HG02642 (cell line): ENCODE measurements around the gene SHLD1.
"Not testable (repeated sequence)": the region's sequence is repeated elsewhere in the genome, so short reads cannot be mapped to it uniquely, and the experiment has no call there.

ENCODE experiments used
- ATAC-seq: cut with Tn5 transposase; IDR thresholded peaks from one replicate; pipeline ENCODE4 v1.9.1; 2021; ENCODE audit warnings: mild to moderate bottlenecking; ENCODE audit not compliant: unreplicated experiment, poor library complexity

Gene SHLD1

GRCh38 chr20:5735845-5736510 lies 14.2 kb upstream of the SHLD1 start:
- no peak for ATAC-seq

- ATAC-seq: no peak
Observed at GRCh38 chr20:5737619-5737953, 12.6 kb upstream of the SHLD1 start.

GRCh38 chr20:5737966-5738365 lies 12.2 kb upstream of the SHLD1 start:
- no peak for ATAC-seq

GRCh38 chr20:5740643-5741042 lies 9.6 kb upstream of the SHLD1 start:
- ATAC-seq: not testable (repeated sequence)

DNA sequence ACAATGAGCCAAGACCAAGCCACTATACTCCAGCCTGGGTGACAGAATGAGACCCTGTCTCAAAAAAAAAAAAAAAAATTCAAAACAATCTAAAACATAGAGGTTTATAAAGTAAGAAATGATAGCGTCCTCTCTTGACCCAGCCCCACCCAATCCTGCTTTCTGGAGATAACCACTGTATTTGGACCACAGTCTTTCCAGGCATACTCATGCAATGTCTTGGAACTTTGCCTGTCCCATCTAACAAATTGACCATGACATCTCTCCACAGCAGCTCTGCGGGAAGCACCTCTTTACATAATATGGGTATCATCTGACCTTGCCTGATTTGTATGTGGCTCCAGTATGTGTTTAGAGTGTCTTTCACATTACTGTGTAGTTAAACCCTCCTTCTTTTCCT lies 9.1 kb upstream of the SHLD1 start:
- ATAC-seq: no peak

DNA sequence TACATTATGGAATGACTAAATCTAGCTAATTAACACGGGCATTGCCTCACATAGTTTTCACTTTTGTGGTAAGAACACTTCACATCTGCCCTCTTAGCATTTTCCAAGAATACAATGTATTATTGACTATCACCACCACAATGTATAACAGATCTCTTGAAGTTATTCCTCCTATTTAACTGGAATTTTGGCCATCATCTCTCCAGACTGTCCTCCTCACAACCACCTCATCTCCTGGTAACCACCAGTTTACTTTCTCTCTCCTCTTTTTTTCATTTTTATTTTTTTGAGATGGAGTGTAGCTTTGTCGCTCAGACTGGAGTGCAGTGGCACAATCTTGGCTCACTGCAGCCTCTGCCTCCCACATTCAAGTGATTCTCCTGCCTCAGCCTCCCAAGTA lies 8.2 kb upstream of the SHLD1 start:
- ATAC-seq: no peak

DNA sequence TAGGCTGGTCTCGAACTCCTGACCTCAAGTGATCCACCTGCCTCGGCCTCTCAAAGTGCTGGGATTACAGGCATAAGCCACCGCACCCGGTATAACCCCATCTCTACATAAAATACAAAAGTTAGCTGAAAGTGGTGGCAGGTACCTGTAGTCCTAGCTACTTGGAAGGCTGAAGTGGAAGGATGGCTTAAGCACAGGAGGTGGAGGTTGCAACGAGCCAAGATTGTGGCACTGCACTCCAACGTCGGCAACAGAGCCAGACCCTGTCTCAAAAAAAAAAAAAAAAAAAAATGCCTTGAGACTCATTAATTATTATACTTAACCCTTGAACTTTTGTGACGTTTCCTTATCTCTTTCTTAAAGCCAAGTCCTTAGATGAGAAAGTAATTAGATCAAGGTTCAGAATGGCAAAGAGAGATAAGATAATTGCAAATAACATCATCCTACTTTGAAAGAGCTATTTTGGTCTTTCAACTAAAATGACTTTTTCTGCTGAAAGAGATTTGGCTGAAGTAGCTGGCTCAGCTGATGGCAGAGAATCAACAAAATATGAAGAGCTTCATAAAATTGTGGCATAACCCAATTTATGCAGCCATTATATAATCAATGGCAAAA lies 4.7 kb upstream of the SHLD1 start:
- no peak for ATAC-seq

DNA sequence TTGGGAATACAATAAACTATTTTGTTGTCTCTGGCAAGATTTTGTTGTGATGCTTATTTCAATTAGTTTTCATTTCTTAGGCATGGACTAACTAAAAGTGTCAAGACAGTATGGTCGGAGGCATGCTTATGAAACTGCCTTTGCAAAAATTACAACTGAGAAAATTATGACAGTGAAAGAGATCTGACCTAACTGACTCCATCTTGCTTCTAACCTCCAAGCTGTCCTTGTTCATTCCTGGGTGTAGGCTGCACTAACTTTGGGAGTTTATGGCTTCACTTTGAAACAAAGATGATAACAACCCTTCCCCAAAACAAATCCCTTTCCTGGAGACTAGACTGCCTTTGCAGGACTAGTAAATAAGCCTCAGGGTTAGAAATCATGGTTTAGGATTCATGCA lies 4.1 kb upstream of the SHLD1 start:
- no peak for ATAC-seq

- no peak for ATAC-seq
Observed at GRCh38 chr20:5748246-5748645, 2.0 kb upstream of the SHLD1 start.

DNA sequence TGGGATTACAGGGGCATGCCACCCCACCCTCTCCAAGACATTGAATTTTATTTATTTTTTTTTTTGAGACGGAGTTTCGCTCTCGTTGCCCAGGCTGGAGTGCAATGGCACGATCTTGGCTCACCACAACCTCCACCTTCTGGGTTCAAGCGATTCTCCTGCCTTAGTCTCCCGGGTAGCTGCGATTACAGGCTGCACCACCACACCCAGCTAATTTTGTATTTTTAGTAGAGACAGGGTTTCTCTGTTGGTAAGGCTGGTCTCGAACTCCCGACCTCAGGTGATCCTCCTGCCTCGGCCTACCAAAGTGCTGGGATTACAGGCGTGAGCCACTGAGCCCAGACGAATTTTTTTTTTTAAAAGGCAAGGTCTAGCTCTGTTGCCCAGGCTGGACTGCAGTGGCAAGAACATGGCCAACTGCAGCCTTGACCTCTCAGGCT lies 669 bp upstream of the SHLD1 start:
- ATAC-seq: not testable (repeated sequence)

- ATAC-seq: no peak
Observed at GRCh38 chr20:5751856-5752255, 1.7 kb downstream of the SHLD1 start.

DNA sequence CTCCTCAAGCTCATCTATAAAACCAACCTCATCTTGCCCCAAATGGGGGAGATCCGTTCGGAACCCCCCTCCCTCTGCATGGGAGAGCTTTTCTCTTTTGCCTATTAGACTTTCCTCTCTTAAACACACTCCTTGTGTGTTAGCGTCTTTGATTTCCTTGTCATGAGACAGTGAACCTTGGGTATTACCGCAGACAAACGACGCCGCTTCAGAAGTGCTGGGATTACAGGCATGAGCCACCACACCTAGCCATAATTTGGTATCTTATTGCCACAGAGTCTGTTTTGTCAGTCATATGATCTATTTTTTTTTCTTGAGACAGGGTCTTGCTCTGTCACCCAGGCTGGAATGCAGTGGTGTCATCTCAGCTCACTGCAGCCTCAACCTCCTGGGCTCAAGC lies 3.6 kb downstream of the SHLD1 start:
- no peak for ATAC-seq

GRCh38 chr20:5757949-5758348 lies 7.7 kb downstream of the SHLD1 start:
- no peak for ATAC-seq

DNA sequence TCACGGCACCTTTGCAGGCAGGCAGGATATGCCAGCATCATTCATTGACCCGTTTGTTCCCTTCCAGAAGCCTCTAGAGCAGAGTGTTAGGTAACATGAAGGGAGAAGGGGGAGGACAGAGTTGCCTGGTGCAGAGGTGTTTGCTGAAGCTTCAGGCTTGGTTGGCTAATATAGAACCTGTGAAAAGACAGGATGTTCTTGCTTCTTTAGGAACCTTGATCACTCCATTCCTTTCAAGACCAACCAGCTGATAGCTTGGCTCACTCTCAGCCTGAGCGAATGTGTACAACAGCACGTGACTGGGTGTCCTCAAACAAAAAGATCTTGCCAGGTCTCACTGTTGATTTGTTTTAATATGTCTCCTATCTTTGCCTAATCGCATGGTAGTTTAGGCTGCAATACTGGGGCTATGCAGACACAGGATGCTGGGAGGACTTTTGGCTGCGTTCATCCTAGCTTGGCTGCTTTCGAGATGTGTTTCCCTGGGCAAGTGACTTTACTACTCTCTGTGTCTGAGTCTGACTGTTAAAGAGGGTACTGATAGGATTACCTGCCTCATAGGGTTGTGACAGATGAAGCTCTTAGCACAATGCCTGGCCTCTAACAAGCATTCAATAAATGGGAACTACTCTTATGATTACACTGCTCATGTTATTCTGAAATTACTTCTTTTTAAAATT lies 16.0 kb downstream of the SHLD1 start:
- no peak for ATAC-seq

- ATAC-seq: no peak
Observed at GRCh38 chr20:5767493-5768098, 17.4 kb downstream of the SHLD1 start.

DNA sequence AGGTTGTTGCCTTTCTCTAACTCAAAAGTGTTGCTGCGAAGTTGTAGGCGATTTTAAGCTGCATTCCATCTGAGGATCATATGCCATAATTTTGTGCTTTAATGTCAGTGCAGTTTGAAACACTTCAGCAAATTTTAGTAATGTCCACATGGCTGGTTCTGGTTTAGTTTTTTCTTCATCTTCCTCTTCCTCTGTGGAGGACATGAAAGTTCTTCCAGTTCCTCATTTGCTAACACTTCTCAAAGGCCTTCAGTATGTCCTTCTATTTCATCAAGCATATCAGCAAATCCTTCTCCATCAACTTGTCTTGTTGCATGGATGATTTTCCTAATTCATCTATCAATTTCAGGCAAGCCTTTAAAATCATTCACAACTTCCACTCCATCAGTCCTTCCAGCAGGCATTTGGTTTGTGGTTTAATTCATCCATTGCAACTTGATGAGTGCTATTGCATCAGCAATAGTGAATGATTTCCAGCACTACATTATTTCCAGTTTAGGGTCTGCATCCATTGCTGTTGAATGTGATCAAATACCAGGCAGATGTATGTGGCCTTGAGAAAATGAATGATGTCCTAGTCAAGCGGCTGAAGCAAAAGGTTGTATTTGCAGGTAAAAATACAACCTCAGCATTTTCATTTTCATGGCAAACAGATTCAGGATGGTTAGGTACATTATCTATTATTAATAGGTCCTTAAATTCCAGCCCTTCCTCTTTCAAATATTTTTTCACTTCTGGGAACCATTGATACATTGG lies 20.2 kb downstream of the SHLD1 start:
- no peak for ATAC-seq

DNA sequence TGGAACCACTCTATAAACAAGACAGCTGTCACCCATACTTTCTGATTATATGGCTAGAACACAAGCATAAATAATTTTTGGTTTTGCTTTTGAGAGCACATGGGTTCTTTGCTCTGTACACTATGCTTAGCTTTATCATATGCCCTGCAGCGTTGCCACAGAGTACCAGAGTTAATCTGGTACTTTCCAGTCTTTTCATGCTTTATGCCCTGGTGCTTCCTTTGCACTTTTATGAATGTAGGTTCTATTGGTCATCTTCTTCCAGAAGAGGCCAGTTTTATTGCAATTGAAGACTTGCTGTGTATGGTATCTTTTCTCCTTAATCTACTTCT lies 20.8 kb downstream of the SHLD1 start:
- ATAC-seq: peak; percentile 52

GRCh38 chr20:5772704-5773103 lies 22.5 kb downstream of the SHLD1 start:
- ATAC-seq: no peak

- no peak for ATAC-seq
Observed at GRCh38 chr20:5773589-5773988, 23.4 kb downstream of the SHLD1 start.

GRCh38 chr20:5776077-5776476 lies 25.9 kb downstream of the SHLD1 start:
- no peak for ATAC-seq
